Endothelial cell of umbilical vein (primary cell): ENCODE results near the gene CLIC6.

Experiments used
- CTCF ChIP-seq, 2 donors: IDR thresholded peaks; 1 replicate in 1 of 2; 2 replicates in 1 of 2; pipeline ENCODE4 v1.5.1; 2011; ENCODE audit warnings: low read length in 2 of 2, mild to moderate bottlenecking in 2 of 2, moderate library complexity in 2 of 2, control low read depth in 1 of 2, inconsistent platforms in 1 of 2, low read depth in 1 of 2; ENCODE audit not compliant: insufficient read depth in 1 of 2; ENCODE audit errors: extremely low read depth in 1 of 2
- EZH2 ChIP-seq: IDR thresholded peaks from 2 replicates; pipeline ENCODE4 v1.6.1; 2012; ENCODE audit warnings: borderline replicate concordance, low read depth, mild to moderate bottlenecking, moderate library complexity, low read length, inconsistent platforms; ENCODE audit not compliant: severe bottlenecking
- MAX ChIP-seq: IDR thresholded peaks from 2 replicates; pipeline ENCODE4 v1.6.1; 2011; ENCODE audit not compliant: insufficient read depth, insufficient read length
- POLR2A ChIP-seq: IDR thresholded peaks from 2 replicates; pipeline ENCODE4 v1.6.1; 2012; ENCODE audit warnings: low read depth, mild to moderate bottlenecking, control low read depth, low read length

- TF ChIP-seq CTCF (IDR thresholded peaks at IDR 0.05; ENCODE audit: extremely low read depth in 1 of 2, insufficient read depth in 1 of 2, low read depth in 1 of 2, low read length in 2 of 2) (no peak), EZH2 (no peak), POLR2A (no peak), MAX (no peak)
These were observed 75.0 kb downstream of the CLIC6 start for GRCh38 chr21:34743831-34744230.
